Heart right ventricle (tissue), 16 donors: ENCODE results near the gene LGR6. TPM values are rescaled to one million over a fixed set of nuclear protein-coding genes. Genes with fewer than 3 reads are reported as not detected.
"Not testable (repeated sequence)": the region's sequence is repeated elsewhere in the genome, so short reads cannot be mapped to it uniquely, and the experiment has no call there.

Experiments used
- ATAC-seq, 8 donors: fragments of 200-7000 bp; cut with Tn5 transposase; one replicate each; pipeline ENCODE4 v1.9.1; 2020; ENCODE audit warnings: mild to moderate bottlenecking in 8 of 8, moderate library complexity in 8 of 8, moderate number of reproducible peaks in 1 of 8
- DNase-seq, 2 donors: peaks; one replicate each; pipeline ENCODE4 v3.0.0-alpha.2; 2020
- H3K27ac ChIP-seq, 10 donors: fragments of 200-600 bp; sonication (generic) in 2 of 10; one replicate each; pipeline versions ENCODE4 v1.5.0 to v1.8.0; 2020 to 2022; ENCODE audit warnings: mild to moderate bottlenecking in 3 of 10
- H3K27me3 ChIP-seq, 7 donors: fragments of 200-600 bp; one replicate each; pipeline ENCODE4 v1.8.0; 2021 to 2022; ENCODE audit warnings: mild to moderate bottlenecking in 2 of 7
- H3K36me3 ChIP-seq, 9 donors: fragments of 200-600 bp; sonication (generic) in 1 of 9; one replicate each; pipeline versions ENCODE4 v1.5.0 to v1.8.0; 2020 to 2022; ENCODE audit warnings: mild to moderate bottlenecking in 2 of 9
- H3K4me1 ChIP-seq, 9 donors: fragments of 200-600 bp; sonication (generic) in 1 of 9; one replicate each; pipeline versions ENCODE4 v1.5.0 to v1.8.0; 2020 to 2022; ENCODE audit warnings: mild to moderate bottlenecking in 4 of 9
- H3K4me3 ChIP-seq, 10 donors: fragments of 200-600 bp; sonication (generic) in 2 of 10; one replicate each; pipeline versions ENCODE4 v1.5.0 to v1.8.0; 2020 to 2022; ENCODE audit warnings: mild to moderate bottlenecking in 7 of 10, moderate library complexity in 2 of 10
- H3K9me3 ChIP-seq, 11 donors: fragments of 200-600 bp in 10 of 11; sonication (generic) in 2 of 11; one replicate each; pipeline versions ENCODE4 v1.5.0 to v1.8.0; 2013 to 2022; ENCODE audit warnings: mild to moderate bottlenecking in 2 of 11, control low read depth in 1 of 11, moderate library complexity in 1 of 11
- CTCF ChIP-seq, 9 donors: fragments of 200-600 bp; sonication (generic) in 2 of 9; IDR thresholded peaks; one replicate each; pipeline versions ENCODE4 v1.5.0 to v1.8.0; 2021 to 2022; ENCODE audit warnings: antibody characterized with exemption in 9 of 9, mild to moderate bottlenecking in 5 of 9, moderate library complexity in 1 of 9
- WGBS, 2 donors: extraction: QIAGEN DNeasy Blood & Tissue Kit; methylation state at CpG; one replicate each; pipeline ENCODE4 v1.1.7; 2013; ENCODE audit warnings: inconsistent platforms in 1 of 2; 5-methylcytosine and 5-hydroxymethylcytosine counted together
- intact Hi-C, 10 donors: fragments of 100-400 bp; cut with DNase I; formaldehyde crosslinking; loops; one replicate each; pipeline versions ENCODE4 v1.11.1 to v1.14.2; 2022
- polyA plus RNA-seq, 2 donors: library from polyadenylated mRNA; stranded (reverse); fragments of 200-250 nt; gene quantifications; one replicate each; pipeline ENCODE4 v1.2.3, GENCODE V29; 2013
- total RNA-seq, 10 donors: library from RNA; stranded (reverse); fragmentation: NEBNext Ultra II Directional in 3 of 10; extraction: Animal tissue kit (Norgen Biotek cat#: 25700) in 3 of 10; gene quantifications; one replicate each; pipeline versions ENCODE4 v1.2.1 to v1.2.4, GENCODE V29; 2021 to 2023
- donor health status: Arrhythmogenic right ventricular cardiomyopathy.
- donor health status: ischemic (EF 13 %, LVEDD 7.1; RV severe dilation, severe dysfunction).
- donor health status: healthy with polysubstance abuse.
- donor health status: DM: no; HTN: yes; CAD: no.
- donor health status: DM: no; HTN: no; CAD: no.
- donor health status: ischemic (EF 25% LVEDD 6.9; RV normal size, moderate dysfunction).
- donor health status: ischemic (EF 25% LVEDD 5.7; RV mildly dilated, moderate dysfunction).
- donor health status: healthy.
- donor health status: DM: yes; HTN: yes; CAD: no.
- donor health status: Ischemic cardiomyopathy.
- donor health status: ischemic (EF 35%, LVEDD 5.7; RV mildly dilated, moderate dysfunction).
- donor health status: nonischemic (EF 11% LVEDD 7.7; RV severe dilation, severe dysfunction).
- donor health status: DM: yes; HTN: yes; CAD: no.
- donor health status: PGD.
- donor health status: ischemic (EF 29% LVEDD 5.4; RV normal size, mild dysfunction).
- donor health status: nonischemic (EF 23%, LVEDD 6.1; RV moderate dilation, normal function).

Gene LGR6
- total and polyA plus RNA-seq, 12 donors: 0.19 to 13.5 (median 2.2) TPM

GRCh38 chr1:202235856-202236837 lies 42.5 kb downstream of the LGR6 start:
- Histone ChIP-seq H3K27ac (no peak overlapping the region), H3K4me1 (peaks cover 0 to 5% (median 0%) of the 10 kb centered on the region in 9 donors), H3K27me3 (peaks cover 0 to 34% (median 26%) of the 10 kb centered on the region in 7 donors), H3K4me3 (no peak overlapping the region), H3K36me3 (no peaks in the 10 kb centered on the region), H3K9me3 (no peaks in the 10 kb centered on the region)
- 58% methylated on average over 19 of the region's 19 CpGs for WGBS, 2 donors
- DNase-seq (peak; percentile 36 to 44), ATAC-seq (peak in 6 of 8 donors; percentile 51 to 77 (median 66))
- intact Hi-C loops: no loop called here
- TF ChIP-seq CTCF (IDR thresholded peaks at IDR 0.05): peak; percentile 61 to 93 (median 76)

- ATAC-seq (peak in 6 of 8 donors; percentile 53 to 77 (median 69)), DNase-seq (peak in 1 of 2 donors; percentile 26)
- TF ChIP-seq CTCF (IDR thresholded peaks at IDR 0.05): peak in 8 of 9 donors; percentile 10 to 52 (median 47)
- no peaks in the 10 kb centered on the region for H3K36me3 ChIP-seq
- WGBS, 2 donors: 27 to 32% methylated on average over 8 of the region's 8 CpGs
- H3K4me1 ChIP-seq: peaks cover 0 to 11% (median 0%) of the 10 kb centered on the region in 9 donors
- no peak overlapping the region for H3K27ac ChIP-seq
- intact Hi-C loops: no loop called here
- no peaks in the 10 kb centered on the region for H3K9me3 ChIP-seq
- H3K4me3 ChIP-seq: no peak overlapping the region
- H3K27me3 ChIP-seq: peaks cover 0 to 34% (median 26%) of the 10 kb centered on the region in 7 donors
Measured at GRCh38 chr1:202237052-202237451, 43.5 kb downstream of the LGR6 start.

GRCh38 chr1:202238914-202239313 lies 45.3 kb downstream of the LGR6 start:
- no peak for TF ChIP-seq CTCF (IDR thresholded peaks at IDR 0.05)
- H3K4me3 ChIP-seq: no peak overlapping the region
- no peak for DNase-seq
- no peaks in the 10 kb centered on the region for H3K9me3 ChIP-seq
- no peaks in the 10 kb centered on the region for H3K36me3 ChIP-seq
- no peak overlapping the region for H3K27ac ChIP-seq
- peaks cover 0 to 11% (median 0%) of the 10 kb centered on the region in 9 donors for H3K4me1 ChIP-seq
- 93 to 94% methylated on average over 22 of the region's 22 CpGs for WGBS, 2 donors
- intact Hi-C loops: no loop called here
- H3K27me3 ChIP-seq: peaks cover 0 to 34% (median 26%) of the 10 kb centered on the region in 7 donors
- no peak for ATAC-seq

GRCh38 chr1:202240226-202240625 lies 46.6 kb downstream of the LGR6 start:
- H3K9me3 ChIP-seq, H3K27ac ChIP-seq, intact Hi-C loops, ATAC-seq, H3K4me3 ChIP-seq, H3K36me3 ChIP-seq, DNase-seq: not testable (repeated sequence)
- 58 to 74% methylated on average over 3 of the region's 3 CpGs for WGBS, 2 donors
- peaks cover 0 to 11% (median 0%) of the 10 kb centered on the region in 9 donors for H3K4me1 ChIP-seq
- peaks cover 0 to 33% (median 26%) of the 10 kb centered on the region in 7 donors for H3K27me3 ChIP-seq
